ENCODE results near the gene LRBA.

Gene LRBA

GRCh38 chr4:150256225-150256620 lies 758.9 kb downstream of the LRBA start:
- no peak for DNase-seq (ENCODE audit: low read depth in 1 of 2, low spot score in 1 of 2)

GRCh38 chr4:150255610-150256224 lies 759.4 kb downstream of the LRBA start:
- no peak for DNase-seq (ENCODE audit: low read depth in 1 of 2, low spot score in 1 of 2)

- DNase-seq (ENCODE audit: low read depth in 1 of 2, low spot score in 1 of 2): no peak
Observed at GRCh38 chr4:150253965-150254630, 761.0 kb downstream of the LRBA start.

- no peak for DNase-seq (ENCODE audit: low read depth in 1 of 2, low spot score in 1 of 2)
Observed at GRCh38 chr4:150253416-150253815, 761.7 kb downstream of the LRBA start.

GRCh38 chr4:150252741-150253140 lies 762.3 kb downstream of the LRBA start:
- DNase-seq (ENCODE audit: low read depth in 1 of 2, low spot score in 1 of 2): no peak

- no peak for DNase-seq (ENCODE audit: low read depth in 1 of 2, low spot score in 1 of 2)
Observed at GRCh38 chr4:150252306-150252705, 762.8 kb downstream of the LRBA start.

- DNase-seq (ENCODE audit: low read depth in 1 of 2, low spot score in 1 of 2): no peak
Observed at GRCh38 chr4:150251752-150252190, 763.3 kb downstream of the LRBA start.

GRCh38 chr4:150250998-150251651 lies 764.0 kb downstream of the LRBA start:
- DNase-seq (ENCODE audit: low read depth in 1 of 2, low spot score in 1 of 2): no peak

- DNase-seq (ENCODE audit: low read depth in 1 of 2, low spot score in 1 of 2): no peak
Observed at GRCh38 chr4:150250293-150250997, 764.6 kb downstream of the LRBA start.

- no peak for DNase-seq (ENCODE audit: low read depth in 1 of 2, low spot score in 1 of 2)
Observed at GRCh38 chr4:150248181-150248580, 766.9 kb downstream of the LRBA start.

GRCh38 chr4:150247184-150247583 lies 767.9 kb downstream of the LRBA start:
- no peak for DNase-seq (ENCODE audit: low read depth in 1 of 2, low spot score in 1 of 2)

- no peak for DNase-seq (ENCODE audit: low read depth in 1 of 2, low spot score in 1 of 2)
Observed at GRCh38 chr4:150244600-150244999, 770.5 kb downstream of the LRBA start.

GRCh38 chr4:150243932-150244331 lies 771.2 kb downstream of the LRBA start:
- DNase-seq (ENCODE audit: low read depth in 1 of 2, low spot score in 1 of 2): no peak

GRCh38 chr4:150242820-150243458 lies 772.1 kb downstream of the LRBA start:
- no peak for DNase-seq (ENCODE audit: low read depth in 1 of 2, low spot score in 1 of 2)

- no peak for DNase-seq (ENCODE audit: low read depth in 1 of 2, low spot score in 1 of 2)
Observed at GRCh38 chr4:150240011-150240410, 775.1 kb downstream of the LRBA start.

GRCh38 chr4:150238591-150238990 lies 776.5 kb downstream of the LRBA start:
- no peak for DNase-seq (ENCODE audit: low read depth in 1 of 2, low spot score in 1 of 2)

GRCh38 chr4:150237110-150237872 lies 777.8 kb downstream of the LRBA start:
- no peak for DNase-seq (ENCODE audit: low read depth in 1 of 2, low spot score in 1 of 2)

- no peak for DNase-seq (ENCODE audit: low read depth in 1 of 2, low spot score in 1 of 2)
Observed at GRCh38 chr4:150236626-150237025, 778.5 kb downstream of the LRBA start.

- no peak for DNase-seq (ENCODE audit: low read depth in 1 of 2, low spot score in 1 of 2)
Observed at GRCh38 chr4:150235808-150236271, 779.2 kb downstream of the LRBA start.

GRCh38 chr4:150235317-150235716 lies 779.8 kb downstream of the LRBA start:
- no peak for DNase-seq (ENCODE audit: low read depth in 1 of 2, low spot score in 1 of 2)
